Astrocyte (in vitro differentiated cells and primary cell): ENCODE data around the gene BPIFB3. TPM values are rescaled to one million over a fixed set of nuclear protein-coding genes. Genes with fewer than 3 reads are reported as not detected.

Experiments
- DNase-seq: peaks from one replicate; pipeline ENCODE4 v3.0.0-alpha.2; 2010; ENCODE audit warnings: low read depth
- FAIRE-seq: peaks from 2 replicates; lab custom pipeline; 2011; peaks lifted over from hg19 to GRCh38; lab: Jason Lieb, UNC
- H2AFZ ChIP-seq: 2 replicates; pipeline ENCODE4 v1.6.0; 2012; ENCODE audit warnings: low read depth, low read length, inconsistent platforms
- H3K27ac ChIP-seq: 2 replicates; pipeline ENCODE4 v1.5.1; 2011; ENCODE audit warnings: low read depth, low read length, inconsistent platforms
- H3K27me3 ChIP-seq: 2 replicates; pipeline ENCODE4 v1.6.0; 2011; ENCODE audit warnings: low read length, inconsistent platforms; ENCODE audit not compliant: insufficient read depth
- H3K36me3 ChIP-seq: 2 replicates; pipeline ENCODE4 v1.5.1; 2011; ENCODE audit warnings: low read length, inconsistent platforms; ENCODE audit not compliant: insufficient read depth
- H3K4me1 ChIP-seq: 2 replicates; pipeline ENCODE4 v1.5.1; 2011; ENCODE audit warnings: low read length, inconsistent platforms; ENCODE audit not compliant: insufficient read depth
- H3K4me2 ChIP-seq: 2 replicates; pipeline ENCODE4 v1.6.0; 2012; ENCODE audit warnings: low read length, inconsistent platforms
- H3K4me3 ChIP-seq: 2 replicates; pipeline ENCODE4 v1.5.1; 2011; ENCODE audit warnings: low read depth, mild to moderate bottlenecking, low read length, inconsistent platforms; ENCODE audit not compliant: insufficient read depth
- H3K79me2 ChIP-seq: 2 replicates; pipeline ENCODE4 v1.6.0; 2012; ENCODE audit warnings: mild to moderate bottlenecking, low read length, inconsistent platforms; ENCODE audit not compliant: insufficient read depth
- H3K9ac ChIP-seq: 2 replicates; pipeline ENCODE4 v1.6.0; 2012; ENCODE audit warnings: mild to moderate bottlenecking, low read length, inconsistent platforms
- H3K9me3 ChIP-seq: 2 replicates; pipeline ENCODE4 v1.5.1; 2012; ENCODE audit warnings: low read depth, mild to moderate bottlenecking, low read length, inconsistent platforms; ENCODE audit not compliant: insufficient read depth
- H4K20me1 ChIP-seq: 2 replicates; pipeline ENCODE4 v1.6.0; 2012; ENCODE audit warnings: low read length, inconsistent platforms; ENCODE audit not compliant: insufficient read depth
- H3K27ac Mint-ChIP-seq: one replicate; pipeline ENCODE4 v1.8.0; 2021; ENCODE audit warnings: mild to moderate bottlenecking, mixed read lengths; ENCODE audit not compliant: unreplicated experiment
- H3K27me3 Mint-ChIP-seq: one replicate; pipeline ENCODE4 v1.8.0; 2021; ENCODE audit warnings: low read depth, mixed read lengths; ENCODE audit not compliant: unreplicated experiment
- H3K36me3 Mint-ChIP-seq: one replicate; pipeline ENCODE4 v1.8.0; 2021; ENCODE audit warnings: low read depth, mixed read lengths; ENCODE audit not compliant: unreplicated experiment
- H3K4me1 Mint-ChIP-seq: one replicate; pipeline ENCODE4 v1.8.0; 2021; ENCODE audit warnings: low read depth, mixed read lengths; ENCODE audit not compliant: unreplicated experiment
- H3K4me3 Mint-ChIP-seq: one replicate; pipeline ENCODE4 v1.8.0; 2021; ENCODE audit warnings: mild to moderate bottlenecking, moderate library complexity, mixed read lengths; ENCODE audit not compliant: unreplicated experiment
- H3K9me3 Mint-ChIP-seq: one replicate; pipeline ENCODE4 v1.8.0; 2021; ENCODE audit warnings: mild to moderate bottlenecking, mixed read lengths; ENCODE audit not compliant: unreplicated experiment
- CTCF ChIP-seq: IDR thresholded peaks from 2 replicates; pipeline ENCODE4 v1.5.1; 2011; ENCODE audit warnings: low read depth, mild to moderate bottlenecking, inconsistent platforms, low read length, moderate library complexity; ENCODE audit not compliant: insufficient read depth
- EZH2 ChIP-seq: IDR thresholded peaks from 2 replicates; pipeline ENCODE4 v1.6.1; 2012; ENCODE audit warnings: mild to moderate bottlenecking, low read length, inconsistent platforms; ENCODE audit not compliant: insufficient read depth
- total RNA-seq: library from RNA; stranded (reverse); gene quantifications from 2 replicates; pipeline ENCODE4 v1.2.1, GENCODE V29; 2021

BPIFB3 gene
- total RNA-seq, 1 donor from 2014 or later: not detected

- no peak for TF ChIP-seq CTCF
- TF ChIP-seq EZH2: no peak
- FAIRE-seq: no peak
- Histone ChIP-seq H2AFZ (no peak overlapping the region), H4K20me1 (no peaks in the 10 kb centered on the region), H3K4me1 (no peaks in the 10 kb centered on the region), H3K9ac (no peak overlapping the region), H3K79me2 (no peaks in the 10 kb centered on the region), H3K27ac (no peak overlapping the region), H3K4me2 (no peak overlapping the region), H3K9me3 (no peaks in the 10 kb centered on the region), H3K36me3 (no peaks in the 10 kb centered on the region), H3K27me3 (no peaks in the 10 kb centered on the region), H3K4me3 (no peak overlapping the region)
- H3K4me3 Mint-ChIP-seq: no peak overlapping the region
- no peaks in the 10 kb centered on the region for H3K9me3 Mint-ChIP-seq
- no peak overlapping the region for H3K27ac Mint-ChIP-seq
- no peaks in the 10 kb centered on the region for H3K36me3 Mint-ChIP-seq
- no peak for DNase-seq
- H3K27me3 Mint-ChIP-seq: peaks cover 68% of the 10 kb centered on the region
- no peaks in the 10 kb centered on the region for H3K4me1 Mint-ChIP-seq
Measured at GRCh38 chr20:33013701-33014326, 39.9 kb upstream of the BPIFB3 start.

- Histone ChIP-seq H4K20me1 (no peaks in the 10 kb centered on the region), H3K4me2 (no peak overlapping the region), H3K27me3 (no peaks in the 10 kb centered on the region), H3K4me1 (no peaks in the 10 kb centered on the region), H3K9me3 (no peaks in the 10 kb centered on the region), H3K36me3 (no peaks in the 10 kb centered on the region), H2AFZ (no peak overlapping the region), H3K4me3 (no peak overlapping the region), H3K27ac (no peak overlapping the region), H3K9ac (no peak overlapping the region), H3K79me2 (no peaks in the 10 kb centered on the region)
- Mint-ChIP-seq H3K36me3 (no peaks in the 10 kb centered on the region), H3K27ac (no peak overlapping the region), H3K9me3 (no peaks in the 10 kb centered on the region), H3K4me3 (no peak overlapping the region), H3K4me1 (no peaks in the 10 kb centered on the region), H3K27me3 (peaks cover 69% of the 10 kb centered on the region)
- no peak for DNase-seq
- no peak for FAIRE-seq
- TF ChIP-seq CTCF: no peak
- no peak for TF ChIP-seq EZH2
Measured at GRCh38 chr20:33014336-33015113, 39.2 kb upstream of the BPIFB3 start.

- no peaks in the 10 kb centered on the region for H3K4me1 Mint-ChIP-seq
- Histone ChIP-seq H3K27ac (no peak overlapping the region), H4K20me1 (no peaks in the 10 kb centered on the region), H3K9ac (no peak overlapping the region), H3K9me3 (no peaks in the 10 kb centered on the region), H3K4me3 (no peak overlapping the region), H3K4me1 (no peaks in the 10 kb centered on the region), H2AFZ (no peak overlapping the region), H3K4me2 (no peak overlapping the region), H3K27me3 (no peaks in the 10 kb centered on the region), H3K79me2 (no peaks in the 10 kb centered on the region), H3K36me3 (no peaks in the 10 kb centered on the region)
- no peak for DNase-seq
- peaks cover 68% of the 10 kb centered on the region for H3K27me3 Mint-ChIP-seq
- H3K36me3 Mint-ChIP-seq: no peaks in the 10 kb centered on the region
- no peak overlapping the region for H3K27ac Mint-ChIP-seq
- no peak for FAIRE-seq
- TF ChIP-seq EZH2 (no peak), CTCF (no peak)
- H3K9me3 Mint-ChIP-seq: no peaks in the 10 kb centered on the region
- H3K4me3 Mint-ChIP-seq: no peak overlapping the region
Measured at GRCh38 chr20:33015114-33015484, 38.6 kb upstream of the BPIFB3 start.
